GM20431 (cell line): Measurements from ENCODE around the gene SIDT2.
"Not testable (repeated sequence)": the region's sequence is repeated elsewhere in the genome, so short reads cannot be mapped to it uniquely, and the experiment has no call there.

Source experiments
- in situ Hi-C: fragments of 300-500 bp; cut with MseI, MboI; formaldehyde crosslinking; loops from one replicate; pipeline ENCODE4 v1.15.0; 2020; ENCODE audit warnings: low sequenced_read_pairs; ENCODE audit not compliant: unreplicated experiment

Gene SIDT2

DNA sequence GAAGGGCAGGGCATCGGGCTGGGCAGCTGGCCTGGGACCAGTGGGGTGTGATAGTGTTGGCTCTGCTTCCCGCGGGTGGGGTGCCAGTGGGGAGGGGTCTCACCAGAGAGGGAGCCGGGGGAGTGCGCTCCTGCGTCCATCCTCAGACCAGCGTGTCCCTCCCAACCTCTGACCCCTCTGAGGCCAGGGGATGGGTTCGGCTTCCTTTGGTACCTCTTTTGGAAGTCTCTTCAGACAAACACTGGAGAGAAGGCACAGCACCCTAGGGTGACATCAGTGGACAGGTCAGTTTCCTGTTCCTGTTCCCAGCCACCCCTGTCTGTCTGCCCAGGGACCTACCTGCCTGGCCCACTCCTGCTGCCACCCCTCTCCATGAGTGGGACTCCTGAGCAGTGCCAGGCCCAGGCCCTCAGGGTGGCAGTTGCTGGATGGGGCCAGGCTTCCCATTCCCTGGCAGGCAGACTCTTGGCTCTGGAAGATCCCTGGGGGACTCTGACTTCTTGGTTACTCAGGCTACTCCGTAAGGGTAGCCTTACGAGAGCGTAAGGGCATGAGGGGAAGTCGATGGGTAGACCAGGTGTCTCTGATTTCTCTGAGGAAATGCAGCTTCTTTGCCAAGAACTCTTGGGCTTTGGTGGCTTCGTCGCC, 23.2 kb downstream of the SIDT2 start:
- in situ Hi-C loops, result no loop called here

DNA sequence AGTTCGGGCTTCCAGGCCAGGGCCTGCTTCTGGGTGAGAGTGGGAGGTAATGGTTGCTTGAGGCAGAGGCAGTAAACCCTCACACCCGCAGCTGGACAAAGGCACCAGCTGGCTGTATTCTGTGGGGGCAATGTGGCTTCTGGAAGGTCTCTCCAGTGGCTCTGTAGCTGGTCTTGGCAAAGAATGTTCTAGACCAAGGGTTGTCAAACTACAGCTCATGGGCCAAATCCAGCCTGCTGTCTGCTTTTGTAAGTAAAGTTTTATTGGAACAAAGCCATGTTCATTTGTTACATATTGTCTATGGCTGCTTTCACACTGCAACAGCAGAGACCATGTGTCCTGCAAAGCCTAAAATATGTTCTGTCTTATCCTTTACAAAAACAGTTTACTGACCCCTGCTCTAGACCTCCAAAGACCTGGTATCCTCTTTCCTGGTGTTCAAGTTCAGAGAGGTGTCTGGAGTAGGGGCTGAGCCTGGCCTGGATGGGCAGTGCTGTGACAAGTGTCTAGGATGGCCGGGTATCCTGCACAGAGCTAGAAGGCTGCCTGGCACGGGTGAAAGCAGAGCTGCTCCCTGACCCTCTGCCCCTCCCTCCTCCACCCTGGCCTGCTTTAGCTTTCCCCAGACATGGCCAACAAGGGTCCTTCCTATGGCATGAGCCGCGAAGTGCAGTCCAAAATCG, 24.0 kb downstream of the SIDT2 start:
- in situ Hi-C loops, result no loop called here

DNA sequence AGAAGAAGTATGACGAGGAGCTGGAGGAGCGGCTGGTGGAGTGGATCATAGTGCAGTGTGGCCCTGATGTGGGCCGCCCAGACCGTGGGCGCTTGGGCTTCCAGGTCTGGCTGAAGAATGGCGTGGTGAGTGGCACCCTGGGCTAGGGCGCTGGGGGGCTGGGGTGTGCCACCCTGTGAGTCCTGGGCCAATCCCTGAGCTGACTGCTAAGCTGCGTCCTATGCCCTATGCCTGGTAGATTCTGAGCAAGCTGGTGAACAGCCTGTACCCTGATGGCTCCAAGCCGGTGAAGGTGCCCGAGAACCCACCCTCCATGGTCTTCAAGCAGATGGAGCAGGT, 24.5 kb downstream of the SIDT2 start:
- in situ Hi-C loops, result no loop called here

DNA sequence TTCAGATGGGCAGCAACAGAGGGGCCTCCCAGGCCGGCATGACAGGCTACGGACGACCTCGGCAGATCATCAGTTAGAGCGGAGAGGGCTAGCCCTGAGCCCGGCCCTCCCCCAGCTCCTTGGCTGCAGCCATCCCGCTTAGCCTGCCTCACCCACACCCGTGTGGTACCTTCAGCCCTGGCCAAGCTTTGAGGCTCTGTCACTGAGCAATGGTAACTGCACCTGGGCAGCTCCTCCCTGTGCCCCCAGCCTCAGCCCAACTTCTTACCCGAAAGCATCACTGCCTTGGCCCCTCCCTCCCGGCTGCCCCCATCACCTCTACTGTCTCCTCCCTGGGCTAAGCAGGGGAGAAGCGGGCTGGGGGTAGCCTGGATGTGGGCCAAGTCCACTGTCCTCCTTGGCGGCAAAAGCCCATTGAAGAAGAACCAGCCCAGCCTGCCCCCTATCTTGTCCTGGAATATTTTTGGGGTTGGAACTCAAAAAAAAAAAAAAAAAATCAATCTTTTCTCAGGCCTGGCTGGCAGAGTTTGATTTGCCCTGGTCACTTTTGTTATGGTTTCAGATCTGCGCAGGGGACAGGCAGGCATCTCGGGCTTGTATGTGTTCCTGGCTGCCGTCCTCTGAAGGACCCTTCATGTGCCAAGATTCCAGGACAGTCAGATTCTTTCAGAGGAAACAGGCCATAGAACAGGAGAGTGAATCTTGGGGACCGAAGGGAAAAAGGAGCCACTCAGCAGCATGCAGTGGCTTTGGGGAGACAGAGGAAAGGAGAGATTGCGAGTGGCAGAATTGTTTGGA, 25.9 kb downstream of the SIDT2 start:
- in situ Hi-C loops, result no loop called here

DNA sequence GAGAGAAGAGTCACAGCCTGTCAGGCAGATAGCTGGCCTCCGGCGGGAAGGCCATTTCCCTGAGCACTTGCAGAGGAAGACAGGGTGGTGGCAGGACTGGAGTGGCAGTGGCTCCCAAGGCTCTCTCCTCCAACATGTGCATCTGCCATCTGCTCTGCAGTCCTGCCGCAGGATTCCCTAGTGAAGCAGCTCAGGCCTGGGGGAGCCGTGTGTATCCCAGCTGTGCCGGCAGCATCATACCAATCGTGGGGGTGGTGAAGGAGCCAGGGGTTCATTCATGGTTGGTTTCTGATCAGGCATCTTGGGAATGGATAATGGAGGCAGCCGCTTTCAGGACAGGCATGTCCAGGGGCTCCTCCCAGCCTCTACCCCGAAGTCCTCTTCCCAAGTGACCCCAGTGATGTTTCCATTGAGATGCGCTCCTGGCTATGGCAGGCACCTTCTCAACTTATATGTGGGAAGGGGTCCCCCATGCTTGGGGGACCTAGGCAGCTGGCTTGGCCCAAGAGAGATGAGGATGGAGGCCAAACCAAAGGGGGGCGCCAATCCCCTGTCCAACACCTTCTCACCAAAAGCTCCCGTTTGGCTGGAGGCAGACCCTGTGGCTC, 26.8 kb downstream of the SIDT2 start:
- in situ Hi-C loops, result no loop called here

DNA sequence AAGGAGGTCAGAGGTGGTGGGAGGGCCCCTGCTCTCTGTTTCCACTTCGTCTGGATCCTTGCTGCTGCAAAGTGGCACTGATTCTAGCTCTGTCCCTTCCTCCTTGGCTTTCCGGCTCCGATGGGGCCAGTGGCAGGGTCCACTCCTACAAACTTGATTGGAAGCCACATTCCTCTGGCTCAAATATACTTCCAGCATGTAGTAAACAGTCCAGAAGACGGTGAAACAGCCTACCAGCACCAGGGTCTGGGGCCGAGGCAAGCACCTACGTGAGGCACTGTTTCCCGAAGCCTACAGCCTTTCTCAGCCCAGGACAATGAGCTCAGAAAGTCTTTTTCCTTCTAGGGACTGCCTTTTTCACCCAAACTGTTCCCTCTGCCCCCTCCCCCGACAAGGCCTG, 27.6 kb downstream of the SIDT2 start:
- in situ Hi-C loops, result not testable (repeated sequence)

DNA sequence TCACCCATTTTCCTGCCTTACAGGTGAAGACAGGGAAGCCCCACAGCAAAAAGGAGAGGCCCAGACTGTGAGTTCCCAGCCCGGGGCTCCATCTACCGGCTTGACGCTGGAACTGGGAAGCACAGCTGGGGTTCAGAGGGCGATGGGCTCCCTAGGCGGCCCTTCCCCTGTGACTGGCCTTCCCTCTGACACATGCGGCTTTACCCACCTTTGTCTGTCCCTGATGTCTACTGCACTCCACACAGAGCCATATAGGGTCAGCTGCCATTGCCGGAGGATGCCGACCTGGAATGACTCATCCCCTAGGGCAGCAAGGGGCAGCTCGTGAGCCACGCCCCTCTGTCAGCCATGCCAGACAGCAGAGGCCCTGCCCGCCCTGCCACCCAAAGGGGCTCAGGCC, 28.3 kb downstream of the SIDT2 start:
- in situ Hi-C loops, result not testable (repeated sequence)

DNA sequence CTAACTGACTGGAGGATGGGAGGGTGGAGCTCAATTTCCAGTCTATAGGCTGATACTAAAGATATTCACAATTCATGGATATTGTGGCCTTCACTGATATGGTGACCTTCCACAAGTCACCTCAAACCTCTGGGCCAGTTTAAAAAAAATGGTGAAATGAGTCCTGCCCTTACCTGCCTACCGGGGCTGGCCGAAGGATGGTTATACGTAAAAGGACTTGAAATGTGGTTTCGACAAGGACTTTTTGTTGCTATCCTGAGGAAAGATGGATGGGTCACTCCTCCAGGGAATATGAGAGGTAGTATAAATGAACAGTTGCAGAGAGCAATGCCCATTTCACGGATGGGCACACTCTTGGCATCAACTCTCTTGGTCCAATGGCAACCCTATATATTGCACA, 28.9 kb downstream of the SIDT2 start:
- in situ Hi-C loops, result not testable (repeated sequence)

DNA sequence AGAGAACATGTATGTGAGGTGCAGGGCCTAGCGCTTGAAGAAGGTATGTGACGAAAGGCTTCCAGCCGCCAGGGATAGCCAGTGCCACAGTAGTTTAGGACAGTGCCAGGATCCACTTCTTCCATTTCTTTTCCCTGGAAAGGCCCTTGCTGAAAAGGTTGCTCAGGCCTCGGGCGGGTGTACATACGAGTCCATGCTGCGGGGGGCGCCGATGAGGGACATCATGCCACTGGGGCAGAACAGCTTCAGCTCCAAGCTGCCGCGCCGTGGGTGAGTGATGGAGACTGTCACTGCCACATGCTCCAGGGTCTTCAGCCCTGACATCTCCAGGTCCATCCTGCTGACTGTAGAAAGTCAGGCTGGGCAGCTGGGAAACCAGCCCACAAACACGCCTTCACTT, 30.2 kb downstream of the SIDT2 start:
- in situ Hi-C loops, result not testable (repeated sequence)

DNA sequence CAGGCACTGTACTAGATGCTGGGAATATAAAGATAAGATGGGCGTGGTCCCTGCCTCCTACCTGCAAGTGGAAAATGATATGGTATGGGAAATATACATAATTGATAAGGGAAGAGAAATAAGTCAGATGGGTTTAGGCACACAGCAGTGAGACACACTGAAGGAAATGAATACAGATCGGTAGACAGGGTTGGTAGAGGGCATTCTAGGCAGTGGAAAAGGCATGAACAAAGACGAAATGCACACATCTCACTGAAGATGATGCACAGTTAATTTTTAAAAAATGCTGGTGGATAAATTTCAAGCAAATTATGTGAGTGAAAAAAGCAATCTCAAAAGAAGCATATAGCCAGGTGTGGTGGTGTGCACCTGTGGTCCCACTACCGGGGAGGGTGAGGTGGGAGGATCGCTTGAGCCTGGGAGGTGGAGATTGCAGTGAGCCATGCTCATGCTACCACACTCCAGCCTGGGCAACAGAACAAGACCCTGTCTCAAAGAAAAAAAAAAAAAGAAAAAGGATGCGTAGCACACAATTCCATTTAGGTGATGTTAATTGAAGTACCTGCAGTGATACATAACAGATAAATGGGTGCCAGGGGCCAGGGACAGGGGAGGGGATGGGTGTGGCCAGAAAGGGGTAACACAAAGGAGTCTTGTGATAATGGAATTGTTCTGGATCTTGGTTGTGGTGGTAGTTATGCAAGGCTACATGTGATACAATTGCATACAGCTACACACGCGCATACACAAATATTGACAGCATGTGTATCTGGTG, 31.0 kb downstream of the SIDT2 start:
- in situ Hi-C loops, result not testable (repeated sequence)

DNA sequence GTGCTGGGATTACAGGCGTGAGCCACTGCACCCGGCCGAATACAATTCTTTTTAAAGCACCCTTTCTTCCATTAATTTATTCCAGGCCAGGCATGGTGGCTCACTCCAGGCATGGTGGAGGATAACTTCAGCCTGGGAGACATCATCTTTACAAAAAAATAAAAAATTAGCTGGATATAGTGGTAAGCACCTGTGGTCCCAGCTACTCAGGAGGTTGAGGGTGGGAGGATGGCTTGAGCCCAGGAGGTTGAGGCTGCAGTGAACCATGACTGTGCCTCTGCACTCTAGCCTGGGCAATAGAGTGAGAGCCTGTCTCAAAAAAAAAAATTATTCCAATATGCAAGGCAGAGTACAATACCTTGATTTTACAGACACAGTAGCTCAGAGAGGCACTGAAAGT, 32.1 kb downstream of the SIDT2 start:
- in situ Hi-C loops, result no loop called here

DNA sequence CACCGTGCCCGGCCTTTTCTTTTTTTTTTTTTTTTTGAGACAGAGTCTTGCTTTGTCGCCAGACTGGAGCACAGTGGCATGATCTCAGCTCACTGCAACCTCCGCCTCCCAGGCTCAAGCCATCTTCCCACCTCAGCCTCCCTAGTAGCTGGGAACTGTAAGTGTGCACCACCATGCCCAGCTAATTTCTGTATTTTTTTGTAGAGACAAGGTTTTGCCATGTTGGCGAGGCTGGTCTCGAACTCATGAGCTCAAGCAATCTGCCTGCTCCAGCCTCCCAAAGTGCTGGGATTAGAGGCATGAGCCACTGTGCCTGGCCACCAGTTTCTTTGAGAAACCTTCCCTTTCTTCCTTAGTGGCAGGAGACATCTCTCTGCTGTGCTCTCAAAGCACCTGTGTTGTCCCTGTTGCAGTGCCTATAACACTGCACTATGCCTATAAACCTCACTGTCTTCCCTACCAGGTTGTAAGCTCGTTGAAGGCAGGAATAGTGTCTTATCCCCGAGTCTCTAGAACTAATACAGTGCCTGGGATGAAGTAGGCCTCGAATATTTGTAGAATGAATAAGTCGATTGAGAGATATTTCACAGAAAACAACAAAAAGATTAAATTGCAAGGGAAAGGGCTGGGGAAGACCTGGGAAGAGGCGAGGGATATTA, 34.3 kb downstream of the SIDT2 start:
- in situ Hi-C loops, result no loop called here

DNA sequence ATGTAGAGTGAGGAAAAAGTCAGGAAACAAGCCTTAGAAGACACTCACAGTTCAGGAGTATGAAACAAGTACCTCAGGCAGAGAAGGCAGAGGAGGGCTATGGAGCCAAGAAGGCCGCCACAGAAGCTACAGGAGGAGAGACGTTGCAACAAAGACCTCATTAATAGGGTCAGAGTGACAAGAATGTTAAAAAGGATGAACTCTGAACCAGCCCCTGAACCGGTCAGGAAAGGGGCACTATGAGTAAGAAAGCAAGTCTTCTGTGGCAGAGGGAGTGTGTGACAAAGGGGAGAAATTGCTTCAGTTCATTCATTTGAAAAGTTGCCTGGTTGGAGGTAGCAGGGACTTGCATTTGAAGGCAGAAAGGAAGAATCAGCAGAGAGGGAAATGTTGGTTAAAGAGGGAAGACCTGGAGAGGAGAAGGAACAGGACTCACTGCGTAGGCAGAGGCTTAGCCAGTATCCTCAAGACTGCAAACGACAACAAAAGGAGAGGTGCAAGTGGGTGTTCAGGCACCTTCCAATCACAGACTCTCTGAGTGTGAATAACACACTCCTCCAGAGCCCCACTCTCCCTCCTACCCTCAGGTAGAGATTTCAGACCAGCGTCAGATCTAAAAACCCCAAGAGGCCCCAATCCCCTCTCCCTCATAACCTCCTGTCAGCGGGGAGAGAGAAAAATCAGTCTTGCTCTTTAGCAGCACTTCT, 36.0 kb downstream of the SIDT2 start:
- in situ Hi-C loops, result no loop called here

DNA sequence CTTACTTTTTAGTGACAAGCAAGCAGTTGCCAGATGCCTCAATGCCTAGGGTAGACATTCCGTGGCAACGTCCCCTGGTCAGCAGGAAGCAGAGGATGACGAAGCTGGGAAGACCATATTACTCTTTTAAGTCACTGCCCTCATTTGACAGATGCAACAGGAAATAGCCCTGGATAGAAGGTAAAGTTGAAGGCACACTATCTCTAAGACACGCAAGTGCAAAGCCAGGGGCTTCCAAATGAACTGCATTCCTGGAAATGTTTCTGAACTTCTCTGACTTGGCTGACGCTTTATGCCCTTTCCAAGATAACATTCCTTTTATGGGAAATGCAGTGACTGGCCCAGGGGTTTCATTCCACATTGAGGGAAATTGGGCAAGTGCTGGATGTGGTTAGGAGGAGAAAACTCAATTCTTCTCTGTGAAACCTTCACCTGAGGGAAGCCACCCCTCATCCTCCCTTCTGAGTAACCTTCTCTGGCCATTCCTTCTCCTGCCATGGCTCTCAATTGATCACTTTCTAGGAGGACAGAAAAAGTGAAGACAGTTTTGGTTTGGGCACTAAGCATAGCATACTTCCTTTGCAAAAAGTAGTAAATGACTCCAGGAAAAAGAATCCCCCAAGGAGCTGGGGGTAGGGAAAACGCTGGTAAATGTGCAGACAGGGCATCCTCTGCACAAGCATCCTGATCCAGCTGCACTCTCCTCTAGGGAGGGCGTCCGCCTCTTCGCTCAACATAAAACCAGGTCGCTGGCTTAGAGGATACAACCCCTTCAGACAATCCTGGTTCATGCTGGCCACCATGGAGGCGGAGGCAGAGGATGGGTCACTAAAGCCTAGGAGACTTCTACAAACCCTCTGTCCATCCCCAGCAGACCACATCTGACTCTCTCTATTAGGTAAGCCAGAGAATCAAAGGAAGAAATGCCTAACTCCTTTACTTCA, 38.9 kb downstream of the SIDT2 start:
- in situ Hi-C loops, result no loop called here

DNA sequence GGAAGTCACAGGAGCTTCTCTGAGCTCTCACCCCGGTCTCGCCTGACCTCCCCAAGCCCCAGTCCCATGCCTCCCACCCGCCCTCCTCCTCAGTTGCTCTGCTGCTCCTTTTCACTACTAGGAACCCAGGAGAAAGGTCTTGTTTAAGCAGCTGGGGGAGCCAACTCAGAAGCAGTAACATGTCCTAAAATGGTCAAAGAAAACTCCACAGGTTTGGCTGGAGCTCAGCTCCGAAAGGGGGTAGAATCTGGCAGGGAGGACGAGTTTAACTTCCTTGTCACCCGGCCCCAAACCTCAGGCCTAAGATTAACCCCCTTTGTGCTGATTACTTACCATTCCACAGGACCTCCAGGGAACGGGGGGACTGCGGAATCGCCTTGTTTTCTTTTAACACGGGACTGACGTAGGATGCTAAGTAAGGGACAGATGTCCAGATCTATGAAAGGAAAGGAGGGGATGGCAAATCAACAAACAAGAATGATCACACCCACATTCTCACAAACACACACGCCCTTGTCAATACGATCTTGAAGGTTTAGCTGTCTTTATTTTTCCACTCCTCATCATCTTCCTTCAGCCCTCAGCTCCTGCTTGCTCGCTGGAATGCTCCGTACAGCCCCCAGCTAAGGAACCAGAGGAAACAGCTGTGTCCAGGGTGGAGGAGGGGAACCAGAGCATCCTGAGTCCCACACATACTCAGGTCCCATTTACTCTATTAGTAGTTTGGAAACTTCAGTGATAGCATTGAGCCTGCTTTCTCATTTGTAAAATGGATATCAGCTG, 39.8 kb downstream of the SIDT2 start:
- in situ Hi-C loops, result no loop called here

DNA sequence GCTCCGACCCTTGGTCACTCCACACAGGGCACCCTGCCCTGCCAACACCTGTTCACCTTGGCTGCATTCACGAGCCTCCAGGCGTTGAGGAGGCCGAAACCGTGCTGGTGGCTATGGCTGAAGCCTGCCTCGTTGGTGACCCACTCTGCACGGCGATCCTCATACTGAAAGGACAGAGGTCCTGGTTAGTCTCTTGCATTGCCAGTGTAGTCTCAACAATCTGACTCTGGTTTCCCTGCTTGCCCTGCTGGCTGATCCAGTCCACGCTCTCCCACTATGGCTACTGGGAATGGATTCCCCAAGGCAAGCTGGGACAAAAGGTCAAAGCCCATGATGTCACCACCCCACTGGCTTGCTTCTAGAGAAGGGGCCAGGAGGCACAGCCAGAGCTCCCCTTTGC, 40.5 kb downstream of the SIDT2 start:
- in situ Hi-C loops, result no loop called here

DNA sequence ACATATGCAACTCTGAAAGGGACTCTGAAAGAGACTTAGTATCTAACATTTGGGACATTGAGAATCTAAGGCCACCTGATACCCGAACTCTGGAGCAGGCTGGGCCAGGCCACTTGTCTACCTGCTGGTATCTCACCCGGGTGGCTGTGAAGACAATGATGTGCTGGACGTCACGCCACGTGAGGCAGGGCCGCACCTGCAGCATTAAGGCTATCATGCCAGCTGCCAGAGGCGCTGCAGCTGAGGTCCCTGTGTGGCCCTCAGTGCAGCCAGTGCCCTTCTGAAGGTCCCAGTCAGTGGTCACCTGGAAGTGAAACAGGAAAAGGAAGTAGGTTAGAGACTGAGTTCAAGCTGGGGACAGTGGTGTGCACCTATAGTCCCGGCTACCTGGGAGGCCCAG, 40.9 kb downstream of the SIDT2 start:
- in situ Hi-C loops, result no loop called here
